GM12873 (cell line): ENCODE measurements around the gene ALKBH6.

ENCODE experiments used
- CTCF ChIP-seq: IDR thresholded peaks from 2 replicates; pipeline ENCODE4 v1.5.1; 2012; ENCODE audit warnings: low read depth, mild to moderate bottlenecking, moderate library complexity, low read length, control low read depth; ENCODE audit not compliant: insufficient read depth; ENCODE audit errors: missing control alignments

ALKBH6 gene

GRCh38 chr19:35995048-35995993, 18.7 kb downstream of the ALKBH6 start, which contains the start of gene SDHAF1:
TSS of gene SDHAF1 (plus strand) at chr19:35995188. CDS start at chr19:35995275, 87 bp downstream.
- no peak for TF ChIP-seq CTCF

DNA sequence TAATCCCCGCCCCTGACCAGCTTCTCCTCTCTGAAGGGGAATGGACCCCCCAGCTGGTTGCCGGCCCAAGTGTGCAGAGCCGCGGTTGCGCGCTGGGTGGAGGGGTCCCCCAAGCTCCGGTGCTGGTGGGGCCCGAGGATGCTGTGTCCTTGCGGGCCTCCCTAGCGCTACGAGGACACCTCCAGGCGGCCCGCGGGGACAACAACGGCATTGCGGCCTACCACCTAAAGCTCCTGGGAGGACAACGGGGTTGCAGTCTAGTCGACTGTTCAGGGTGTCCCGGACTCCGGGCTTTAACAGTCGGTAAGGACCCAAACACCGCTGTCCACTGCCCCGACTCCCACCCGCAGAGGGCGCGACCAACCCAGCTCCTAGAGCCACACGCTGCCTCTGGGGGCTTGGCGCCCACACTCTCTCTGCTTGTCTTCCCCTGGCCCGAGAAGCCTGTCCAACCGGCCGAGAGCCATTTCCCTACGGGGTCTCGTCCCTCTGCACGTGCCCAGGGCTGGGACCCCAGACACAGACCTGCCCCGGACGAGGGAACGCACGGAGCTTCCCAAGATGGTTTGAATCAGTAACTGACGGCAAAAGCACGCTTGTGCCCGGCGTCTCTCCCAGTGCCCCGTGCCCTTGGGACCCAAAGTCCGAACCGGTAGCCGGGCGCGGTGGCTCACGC, 20.0 kb downstream of the ALKBH6 start:
- peak; percentile 28 for TF ChIP-seq CTCF

GRCh38 chr19:35992907-35993765, 20.9 kb downstream of the ALKBH6 start:
- no peak for TF ChIP-seq CTCF

DNA sequence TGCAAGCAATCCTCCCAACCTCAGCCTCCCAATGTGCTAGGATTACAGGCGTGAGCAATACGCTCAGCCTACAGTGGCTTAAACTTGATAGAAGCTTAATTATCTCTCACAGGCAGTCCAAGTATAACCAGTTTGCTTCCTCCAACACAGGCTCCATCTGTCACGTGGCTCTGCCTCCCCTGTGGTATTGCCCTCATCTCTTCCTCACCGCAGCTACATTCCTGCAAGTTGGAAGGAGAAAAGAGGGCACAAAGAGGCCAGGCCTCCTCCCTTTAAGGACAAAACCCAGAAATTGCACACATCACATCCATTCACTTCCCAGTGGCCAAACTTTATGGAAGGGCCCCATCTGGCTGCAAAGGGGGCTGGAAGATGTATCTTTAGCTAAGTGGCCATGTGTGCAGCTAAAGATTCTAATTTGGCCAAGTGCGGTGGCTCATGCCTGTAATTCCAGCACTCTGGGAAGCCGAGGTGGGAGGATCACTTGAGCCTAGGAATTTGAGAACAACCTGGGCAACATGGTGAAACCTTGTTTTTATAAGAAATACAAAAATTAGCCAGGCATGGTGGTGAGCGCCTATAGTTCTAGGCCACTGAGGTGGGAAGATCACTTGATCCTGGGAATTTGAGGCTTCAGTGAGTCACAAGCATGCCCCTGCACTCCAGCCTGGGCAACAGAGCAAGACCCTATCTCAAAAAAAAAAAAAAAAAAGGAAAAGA, 22.1 kb downstream of the ALKBH6 start:
- no peak for TF ChIP-seq CTCF

GRCh38 chr19:35990771-35991730, 23.0 kb downstream of the ALKBH6 start:
- TF ChIP-seq CTCF = no peak

DNA sequence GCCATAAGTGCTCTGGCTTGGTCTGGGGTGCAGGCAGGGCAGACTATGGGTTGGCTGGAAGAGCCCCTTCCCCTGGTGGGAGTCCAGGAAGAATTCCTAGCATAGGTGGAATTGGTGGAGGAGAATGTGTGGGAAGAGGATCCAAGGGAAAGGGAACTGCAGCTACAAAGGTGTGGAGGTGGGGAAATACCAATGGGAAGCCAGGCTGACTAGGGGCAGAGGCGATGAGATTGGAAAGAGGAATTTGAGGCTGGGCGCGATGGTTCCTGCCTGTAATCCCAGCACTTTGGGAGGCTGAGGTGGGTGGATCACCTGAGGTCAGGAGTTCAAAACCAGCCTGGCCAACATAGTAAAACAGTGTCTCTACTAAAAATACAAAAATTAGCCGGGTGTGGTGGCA, 23.9 kb downstream of the ALKBH6 start:
- no peak for TF ChIP-seq CTCF
